ENCODE results near the gene PPM1G.

- TF ChIP-seq CTCF (IDR thresholded peaks at IDR 0.05) (no peak), POLR2A (IDR thresholded peaks at IDR 0.05) (no peak)
Measured at GRCh38 chr2:27441226-27441926, 32.0 kb upstream of the PPM1G start.
